GM21423 (cell line): ENCODE data around the gene TMEM53.
"Not testable (repeated sequence)": the region's sequence is repeated elsewhere in the genome, so short reads cannot be mapped to it uniquely, and the experiment has no call there.

Experiments used
- ATAC-seq: cut with Tn5 transposase; IDR thresholded peaks from one replicate; pipeline ENCODE4 v1.9.1; 2021; ENCODE audit warnings: mild to moderate bottlenecking, moderate library complexity; ENCODE audit not compliant: unreplicated experiment

The TMEM53 gene

DNA sequence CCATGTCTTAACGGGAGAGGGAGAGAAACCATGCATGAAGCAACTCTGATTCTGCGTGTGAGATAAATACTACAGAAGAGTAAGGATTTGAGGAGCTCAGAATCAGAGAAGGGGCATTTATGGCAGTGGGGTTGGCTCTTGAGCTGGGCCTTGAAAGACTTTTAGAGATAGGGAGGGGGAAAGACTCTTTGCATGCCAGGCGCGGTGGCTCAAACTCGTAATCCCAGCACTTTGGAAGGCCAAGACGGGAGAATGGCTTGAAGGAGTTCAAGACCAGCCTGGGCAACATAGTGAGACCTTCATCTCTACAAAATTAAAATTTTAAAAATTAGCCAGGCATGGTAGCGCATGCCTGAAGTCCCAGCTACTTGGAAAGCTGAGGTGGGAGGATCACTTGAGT is 905 bp upstream of the TMEM53 start:
- ATAC-seq: no peak

DNA sequence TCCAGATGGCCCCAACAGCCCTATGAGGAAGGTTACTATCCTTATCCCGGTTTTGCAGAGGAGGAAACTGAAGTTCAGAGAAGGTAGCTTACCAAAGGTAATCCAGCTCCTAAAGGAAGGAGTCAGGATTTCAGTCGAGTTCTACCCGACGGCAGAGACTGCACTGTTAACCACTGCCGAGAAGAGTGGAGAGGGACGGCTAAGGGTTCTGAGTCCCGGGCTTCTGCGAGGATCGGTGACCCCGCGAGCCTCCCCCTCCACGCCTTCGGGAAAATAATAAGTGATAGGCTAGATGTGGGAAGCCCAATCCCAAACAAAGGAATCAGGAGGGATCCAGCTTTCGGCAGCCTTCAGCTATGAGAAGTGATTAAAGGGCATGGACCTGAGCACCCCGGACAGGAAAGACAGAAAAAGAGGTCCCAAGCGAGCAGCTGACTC is 587 bp downstream of the TMEM53 start:
- ATAC-seq: peak; percentile 4

DNA sequence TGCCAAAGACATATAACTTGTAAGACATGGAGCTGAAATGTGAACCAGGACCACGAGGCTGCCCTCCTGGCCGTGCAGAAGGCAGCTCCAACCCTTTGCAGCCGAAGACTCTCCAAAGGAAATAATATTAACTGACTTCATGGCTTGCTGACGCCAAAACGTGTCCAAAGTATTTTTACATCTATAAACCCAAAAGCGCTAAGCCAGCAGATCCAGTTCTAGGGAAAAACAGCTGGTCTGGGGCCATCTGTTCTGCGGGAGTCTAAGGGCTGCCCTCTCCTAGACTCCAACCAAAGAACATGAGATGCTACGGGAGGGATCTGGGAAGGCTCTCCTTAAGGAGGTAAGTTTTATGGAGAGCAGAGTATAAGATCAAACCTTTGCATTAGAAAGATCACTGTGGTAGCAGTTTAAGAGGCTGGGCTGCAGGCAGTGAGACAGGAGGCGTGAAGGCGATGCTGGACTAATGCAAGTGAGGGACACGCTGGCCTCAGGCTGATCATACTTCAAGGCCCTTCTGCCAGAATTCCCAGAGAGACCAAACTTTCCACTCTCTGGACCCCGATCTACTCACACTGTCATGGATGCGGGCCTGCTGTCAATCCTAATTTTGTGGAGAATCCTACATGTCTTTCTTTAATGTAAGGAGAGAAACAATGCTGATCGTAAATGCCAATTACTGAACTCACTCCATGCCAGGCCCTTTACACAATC is 1.2 kb downstream of the TMEM53 start:
- ATAC-seq: no peak

DNA sequence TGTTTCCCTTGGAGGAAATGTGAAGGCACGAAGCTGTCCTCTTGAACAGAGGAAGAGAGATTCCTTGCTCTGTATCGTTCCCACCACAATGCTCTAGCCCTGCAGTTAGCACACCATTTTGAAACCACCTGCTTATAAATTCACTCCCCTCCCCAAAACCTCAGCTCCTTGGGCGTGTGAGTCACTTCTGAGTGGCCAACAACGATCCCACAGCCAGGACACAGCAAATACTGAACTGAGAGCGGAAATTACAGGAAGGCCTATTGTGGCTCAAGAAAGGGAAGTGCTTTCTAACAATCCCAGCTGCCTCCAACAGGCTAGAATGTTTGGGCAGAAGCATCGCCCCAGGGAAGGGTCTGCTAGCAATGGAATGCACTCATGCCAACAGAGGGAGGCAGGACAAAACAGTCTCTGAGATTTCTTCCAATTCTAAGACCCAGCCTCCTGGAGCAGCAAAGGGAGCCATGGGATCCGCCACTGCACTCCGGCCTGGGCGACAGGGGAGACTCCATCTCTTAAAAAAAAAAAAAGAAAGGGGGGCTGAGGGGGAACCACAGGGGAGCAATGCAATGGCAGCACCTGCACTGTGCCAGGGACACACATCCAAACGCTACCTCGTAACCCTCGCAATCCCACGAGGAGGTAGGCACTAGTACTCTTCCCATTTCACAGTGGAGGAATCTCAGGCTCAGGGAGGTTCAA is 1.9 kb downstream of the TMEM53 start:
- ATAC-seq: no peak

GRCh38 chr1:44670751-44671640 is 3.3 kb downstream of the TMEM53 start:
- ATAC-seq: no peak

GRCh38 chr1:44666719-44667118 is 7.6 kb downstream of the TMEM53 start:
- ATAC-seq: not testable (repeated sequence)

- no peak for ATAC-seq
These were observed 9.4 kb downstream of the TMEM53 start for GRCh38 chr1:44664730-44665370.

- ATAC-seq: no peak
These were observed 10.9 kb downstream of the TMEM53 start for GRCh38 chr1:44663417-44663816.

DNA sequence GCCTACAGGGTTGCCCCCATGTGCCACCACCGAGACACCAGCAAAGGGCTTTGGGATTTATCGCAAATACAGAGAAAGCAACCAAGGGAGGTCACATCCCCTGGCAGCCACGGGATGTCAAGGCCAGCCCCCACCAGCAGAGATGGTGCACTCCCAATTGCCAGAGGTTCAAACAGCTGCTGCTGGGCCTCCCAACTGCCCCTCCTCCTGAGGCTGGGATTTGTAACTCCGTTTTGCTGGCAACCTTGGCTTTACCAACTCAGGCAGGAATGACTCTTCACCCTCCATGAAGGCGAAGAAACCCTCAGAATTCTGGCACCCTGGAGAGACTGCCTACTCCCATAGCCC is 11.6 kb downstream of the TMEM53 start:
- ATAC-seq: no peak

- no peak for ATAC-seq
These were observed 12.2 kb downstream of the TMEM53 start for GRCh38 chr1:44661781-44662682.

- ATAC-seq: no peak
These were observed 14.1 kb downstream of the TMEM53 start for GRCh38 chr1:44660176-44660575.

- ATAC-seq: no peak
These were observed 14.7 kb downstream of the TMEM53 start for GRCh38 chr1:44659566-44659965.

- ATAC-seq: no peak
These were observed 18.7 kb downstream of the TMEM53 start for GRCh38 chr1:44655609-44656008.

DNA sequence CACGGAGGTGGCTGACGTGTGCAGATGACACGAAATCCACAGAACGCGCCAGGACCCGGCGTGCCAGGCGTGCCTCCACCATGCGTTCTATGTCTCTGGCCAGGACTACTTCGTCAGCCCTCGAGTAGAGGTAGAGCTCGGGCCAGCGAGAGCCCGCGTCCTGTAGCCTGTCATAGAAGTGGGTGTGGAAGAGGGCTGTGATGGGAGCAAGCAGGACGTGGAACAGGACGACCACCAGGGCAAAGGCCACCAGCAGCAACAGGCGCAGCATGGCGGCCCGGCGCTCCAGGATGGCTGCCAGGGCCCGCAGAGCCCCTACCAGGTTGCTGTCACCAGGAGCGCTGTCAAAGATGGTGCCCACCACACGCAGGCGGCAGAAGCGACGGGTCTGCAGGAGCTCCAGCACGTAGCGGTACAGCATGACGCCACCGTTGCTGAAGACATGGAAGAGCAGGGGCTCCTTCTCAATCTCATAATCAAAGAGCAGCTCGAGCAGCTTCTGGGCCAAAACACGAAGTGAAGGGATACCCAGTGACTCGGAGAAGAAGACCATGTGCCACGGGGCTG is 19.6 kb downstream of the TMEM53 start:
- ATAC-seq: no peak

DNA sequence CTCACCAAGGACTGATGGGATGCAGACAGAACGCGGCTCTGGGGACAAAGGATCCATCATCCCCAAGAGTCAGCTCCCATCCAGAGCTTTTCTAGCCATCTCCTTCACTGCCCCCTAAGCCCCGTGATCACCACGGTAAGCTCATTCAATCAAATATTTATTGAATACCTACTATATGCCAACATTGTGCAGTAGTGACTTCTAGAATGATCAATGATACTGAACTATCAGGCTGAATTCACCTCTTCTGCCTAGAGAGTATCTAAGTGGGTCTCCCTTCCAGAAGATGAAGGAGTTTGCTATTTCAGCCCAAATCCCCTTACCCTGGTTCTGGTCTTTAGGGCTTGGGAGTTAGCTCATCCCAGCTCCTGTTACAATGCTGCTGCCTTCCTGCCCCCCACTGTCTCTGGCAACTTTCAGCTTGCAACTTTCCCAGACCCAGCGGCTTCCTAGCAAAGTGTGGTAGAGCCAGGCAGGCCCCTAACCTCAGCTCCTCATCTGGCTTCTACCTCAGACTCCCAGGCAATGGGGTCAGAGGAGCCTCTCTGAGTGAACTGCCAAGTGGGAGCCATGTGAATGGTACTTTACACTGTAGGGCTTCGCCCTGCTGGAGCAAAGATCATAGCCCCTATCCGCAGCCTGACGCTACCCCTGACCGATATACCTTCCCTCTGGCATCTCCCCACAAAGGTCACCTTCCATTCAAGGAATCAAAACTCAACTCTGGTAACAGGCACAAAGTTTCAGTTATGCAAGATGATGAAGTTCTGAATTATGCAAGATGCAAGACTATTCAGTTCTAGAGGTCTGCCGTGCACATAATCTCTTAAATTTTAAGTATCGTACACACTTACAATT is 20.9 kb downstream of the TMEM53 start:
- ATAC-seq: no peak

- ATAC-seq: peak; percentile 61
These were observed 21.7 kb downstream of the TMEM53 start for GRCh38 chr1:44652445-44653106.

DNA sequence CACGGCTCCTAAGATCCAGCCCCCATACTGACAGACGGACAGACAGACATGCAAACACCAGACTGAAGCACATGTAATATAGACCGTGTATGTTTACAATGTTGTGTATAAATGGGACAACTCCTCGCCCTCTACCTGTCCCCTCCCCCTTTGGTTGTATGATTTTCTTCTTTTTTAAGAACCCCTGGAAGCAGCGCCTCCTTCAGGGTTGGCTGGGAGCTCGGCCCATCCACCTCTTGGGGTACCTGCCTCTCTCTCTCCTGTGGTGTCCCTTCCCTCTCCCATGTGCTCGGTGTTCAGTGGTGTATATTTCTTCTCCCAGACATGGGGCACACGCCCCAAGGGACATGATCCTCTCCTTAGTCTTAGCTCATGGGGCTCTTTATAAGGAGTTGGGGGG is 23.2 kb downstream of the TMEM53 start:
- no peak for ATAC-seq

- no peak for ATAC-seq
These were observed 24.0 kb downstream of the TMEM53 start for GRCh38 chr1:44650159-44650831.
